Measurements from ENCODE around the gene CELA3B. TPM values are rescaled to one million over a fixed set of nuclear protein-coding genes. Genes with fewer than 3 reads are reported as not detected.
A peak's percentile ranks its signal among the peaks of the same experiment; 100 is the strongest.

CELA3B gene
- total RNA-seq, 1 experiment from 2014 or later, result 3.4 TPM

DNA sequence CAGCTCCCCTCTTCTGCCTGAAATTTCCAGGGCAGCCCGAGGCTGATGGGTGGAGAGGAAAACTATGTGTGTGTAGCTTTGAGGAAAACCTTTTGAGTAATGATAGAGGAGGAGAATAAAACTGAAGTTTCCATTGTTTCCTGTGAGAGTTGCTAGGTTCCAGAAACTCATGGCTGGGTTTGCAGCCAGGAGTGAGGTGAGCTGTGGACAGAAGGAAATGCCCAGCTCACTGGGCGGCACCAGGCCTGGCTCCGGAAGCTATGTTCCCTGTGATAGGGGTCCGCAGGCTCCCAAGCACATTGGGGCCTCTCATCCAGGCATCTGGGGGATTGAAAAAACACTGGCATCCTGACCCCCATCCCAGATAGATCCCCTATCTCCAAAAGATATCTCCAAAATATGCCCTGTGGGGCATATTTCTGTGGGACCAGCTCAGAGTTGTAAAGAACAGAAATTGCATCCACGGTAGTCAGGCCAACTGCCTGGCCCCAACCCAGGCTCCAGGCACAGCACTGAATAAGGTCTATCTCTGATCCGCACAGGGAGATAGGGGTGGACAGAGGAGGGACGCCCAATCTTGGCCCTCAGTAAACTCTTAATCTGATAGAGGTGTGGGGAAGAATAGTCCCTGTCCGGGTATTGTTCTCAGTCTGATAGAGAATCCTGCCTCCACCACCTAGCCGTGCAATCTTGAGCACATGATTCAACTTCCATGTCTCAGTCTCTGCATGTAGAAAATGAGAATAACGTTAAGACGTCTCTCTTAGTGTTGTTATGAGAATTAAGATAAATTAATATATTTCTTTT lies 37.9 kb upstream of the CELA3B start:
- H3K27ac ChIP-seq (ENCODE audit: low read length), result peak overlapping the region; percentile 93
- ChIA-PET CTCF (interaction anchor here (1.0 kb wide), 1 partner anchor 26 kb away, joined by 5 read pairs; no protein-coding TSS in a partner anchor), POLR2A (interaction anchor here (0.5 to 0.7 kb wide), 2 partner anchors 11 to 16 kb away, joined by 3 read pairs; no protein-coding TSS in a partner anchor)
- BruUV-seq (replicated peaks), result no TSS peak
- ATAC-seq (no peak), DNase-seq (ENCODE audit: low read depth, low spot score) (no peak)
- H3K36me3 ChIP-seq (ENCODE audit: control insufficient read depth, insufficient read depth, low read length), result no peaks in the 10 kb centered on the region; the same call in 1 of the 2 replicates
- in situ Hi-C loops (cut with HindIII; ENCODE audit: low pct_unique_long_range_greater_than_20kb, low sequenced_read_pairs), result no loop called here
- H3K9me3 ChIP-seq (ENCODE audit: control insufficient read depth, insufficient read depth, low read depth, low read length), result no peaks in the 10 kb centered on the region
- H3K4me1 ChIP-seq (ENCODE audit: control insufficient read depth, insufficient read depth, low read length), result peaks cover 59% of the 10 kb centered on the region
- no peaks in the 10 kb centered on the region for H3K27me3 ChIP-seq (ENCODE audit: control insufficient read depth, insufficient read depth, low read length)
- intact Hi-C loops (cut with micrococcal nuclease; ENCODE audit: unreplicated experiment), result no loop called here
- no peak overlapping the region for H3K4me3 ChIP-seq (ENCODE audit: low read depth in 2 of 2, low read length in 2 of 2)
- no peak for TF ChIP-seq TCF7L2 (IDR thresholded peaks at IDR 0.05; ENCODE audit: low read depth, low read length)

DNA sequence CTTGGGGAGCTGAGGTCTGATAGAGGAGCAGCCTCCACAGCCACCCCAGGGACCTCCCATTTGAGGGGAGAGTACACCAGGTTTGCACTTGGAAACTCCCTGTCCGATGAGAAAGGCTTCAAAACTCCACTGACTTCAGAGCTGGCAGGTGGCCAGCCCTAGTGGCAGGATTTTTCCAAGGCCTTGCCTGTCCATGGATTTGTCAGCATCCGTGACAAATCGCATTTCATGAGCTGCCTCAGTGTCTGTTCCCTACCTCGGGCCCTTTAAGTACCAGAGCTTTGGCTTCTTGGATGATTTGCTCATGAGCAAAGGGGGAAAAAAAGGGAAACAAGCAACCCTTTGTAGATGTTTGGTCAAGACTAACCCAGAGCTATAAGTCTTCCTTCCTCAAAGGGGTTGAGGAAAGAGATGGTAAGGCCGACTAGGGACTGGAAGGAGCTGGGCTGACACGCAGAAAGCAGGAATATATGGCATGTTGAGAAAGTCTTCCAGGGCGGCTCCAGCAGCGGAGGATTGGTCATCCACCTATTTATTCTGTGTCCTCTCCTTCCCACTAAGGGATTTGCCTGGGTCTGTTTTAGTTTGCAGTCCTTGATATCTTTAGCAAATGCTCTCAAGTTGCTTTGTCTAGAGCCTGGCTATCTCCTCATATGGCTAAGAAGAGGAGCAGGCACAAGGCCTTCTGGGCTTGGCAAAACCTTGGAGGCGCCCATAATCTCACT lies 37.0 kb upstream of the CELA3B start:
- 0 out of 2 replicates have a peak, but pooled peaks have one; percentile 30 for TF ChIP-seq TCF7L2 (IDR thresholded peaks at IDR 0.05; ENCODE audit: low read depth, low read length)
- peak; percentile 36; the same call in 1 of the 2 replicates for TF ChIP-seq POLR2AphosphoS5 (IDR thresholded peaks at IDR 0.05; ENCODE audit: low read depth, low read length)
- TF ChIP-seq REST (IDR thresholded peaks at IDR 0.05; ENCODE audit: insufficient read depth in 1 of 2, low read depth in 2 of 2, low read length in 1 of 2), result no peak
- Histone ChIP-seq H3K27me3 (ENCODE audit: control insufficient read depth, insufficient read depth, low read length) (no peaks in the 10 kb centered on the region), H3K9me3 (ENCODE audit: control insufficient read depth, insufficient read depth, low read depth, low read length) (no peaks in the 10 kb centered on the region), H3K4me3 (ENCODE audit: low read depth in 2 of 2, low read length in 2 of 2) (no peak overlapping the region), H3K27ac (ENCODE audit: low read length) (peak overlapping the region; percentile 93), H3K36me3 (ENCODE audit: control insufficient read depth, insufficient read depth, low read length) (no peaks in the 10 kb centered on the region; the same call in 1 of the 2 replicates), H3K4me1 (ENCODE audit: control insufficient read depth, insufficient read depth, low read length) (peaks cover 55% of the 10 kb centered on the region)
- intact Hi-C loops (cut with micrococcal nuclease; ENCODE audit: unreplicated experiment), result no loop called here
- ChIA-PET POLR2A (interaction anchor here (0.6 to 0.7 kb wide), 2 partner anchors 16 to 108 kb away, joined by 3 to 5 read pairs; no protein-coding TSS in a partner anchor), CTCF (interaction anchor here (1.0 kb wide), 1 partner anchor 25 kb away, joined by 5 read pairs; no protein-coding TSS in a partner anchor)
- DNase-seq (ENCODE audit: low read depth, low spot score) (peak; percentile 83), ATAC-seq (peak; percentile 49)
- no TSS peak for BruUV-seq (replicated peaks)
- in situ Hi-C loops (cut with HindIII; ENCODE audit: low pct_unique_long_range_greater_than_20kb, low sequenced_read_pairs), result no loop called here

- no peak for DNase-seq (ENCODE audit: low read depth, low spot score)
- H3K4me1 ChIP-seq (ENCODE audit: control insufficient read depth, insufficient read depth, low read length), result peaks cover 50% of the 10 kb centered on the region
- POLR2A ChIA-PET, result interaction anchor here (0.6 kb wide), 1 partner anchor 107 kb away, joined by 3 read pairs; no protein-coding TSS in a partner anchor
- no peaks in the 10 kb centered on the region for H3K9me3 ChIP-seq (ENCODE audit: control insufficient read depth, insufficient read depth, low read depth, low read length)
- CTCF ChIA-PET, result no interaction called here
- intact Hi-C loops (cut with micrococcal nuclease; ENCODE audit: unreplicated experiment) (no loop called here), in situ Hi-C loops (cut with HindIII; ENCODE audit: low pct_unique_long_range_greater_than_20kb, low sequenced_read_pairs) (no loop called here)
- ATAC-seq, result no peak
- no peak overlapping the region for H3K4me3 ChIP-seq (ENCODE audit: low read depth in 2 of 2, low read length in 2 of 2)
- H3K27ac ChIP-seq (ENCODE audit: low read length), result peak overlapping the region; percentile 93
- H3K36me3 ChIP-seq (ENCODE audit: control insufficient read depth, insufficient read depth, low read length), result no peaks in the 10 kb centered on the region; the same call in 1 of the 2 replicates
- TF ChIP-seq REST (IDR thresholded peaks at IDR 0.05; ENCODE audit: insufficient read depth in 1 of 2, low read depth in 2 of 2, low read length in 1 of 2) (no peak), POLR2AphosphoS5 (IDR thresholded peaks at IDR 0.05; ENCODE audit: low read depth, low read length) (no peak), SIN3A (IDR thresholded peaks at IDR 0.05; ENCODE audit: borderline replicate concordance, insufficient read depth, low read depth, low read length) (no peak)
- H3K27me3 ChIP-seq (ENCODE audit: control insufficient read depth, insufficient read depth, low read length), result no peaks in the 10 kb centered on the region
- BruUV-seq (replicated peaks), result no TSS peak
Measured at GRCh38 chr1:21940492-21940891, 36.3 kb upstream of the CELA3B start.

Measured in Panc1 (cell line).